Stimulated activated naive CD4-positive, alpha-beta T cell (primary cell): ENCODE results near the gene AUTS2.

Source experiments
- DNase-seq, 6 experiments: peaks; one replicate each; lab custom pipeline; 2025; lab: John Stamatoyannopoulos, UW

The AUTS2 gene

DNA sequence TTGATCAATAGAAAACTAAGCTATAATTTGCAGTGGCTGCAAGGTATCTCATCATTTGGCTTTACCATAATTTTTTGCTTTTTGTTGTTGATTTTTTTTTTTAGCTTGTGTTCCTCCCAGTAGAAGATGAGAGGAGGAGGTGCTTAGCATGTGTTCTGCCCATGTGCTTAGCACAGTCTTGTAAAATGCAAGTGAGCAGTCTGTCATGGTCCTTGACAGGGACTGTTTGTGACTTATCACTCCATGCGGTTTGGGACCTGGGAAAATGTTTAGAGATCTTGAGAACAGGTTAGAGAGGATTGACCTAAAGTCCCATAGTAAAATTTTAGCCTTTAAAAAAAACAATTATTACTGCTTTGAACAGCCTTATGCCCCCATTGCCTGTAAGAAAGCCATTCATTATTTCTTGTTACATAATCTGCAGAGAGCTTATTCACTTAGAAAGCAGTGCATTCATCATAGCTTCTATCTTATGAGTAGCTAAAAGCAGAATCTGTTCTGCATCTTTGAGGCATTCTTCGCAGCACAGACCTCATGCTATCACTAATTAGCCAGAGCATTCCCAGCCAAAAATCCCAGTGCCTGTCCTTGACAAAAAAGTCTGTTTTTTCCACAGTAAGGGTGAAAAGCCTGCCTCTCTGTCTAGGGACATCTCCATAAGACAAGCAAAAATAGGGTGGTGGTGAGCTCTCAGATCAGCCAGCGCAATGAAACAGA lies 784.9 kb downstream of the AUTS2 start:
- no peak for DNase-seq

DNA sequence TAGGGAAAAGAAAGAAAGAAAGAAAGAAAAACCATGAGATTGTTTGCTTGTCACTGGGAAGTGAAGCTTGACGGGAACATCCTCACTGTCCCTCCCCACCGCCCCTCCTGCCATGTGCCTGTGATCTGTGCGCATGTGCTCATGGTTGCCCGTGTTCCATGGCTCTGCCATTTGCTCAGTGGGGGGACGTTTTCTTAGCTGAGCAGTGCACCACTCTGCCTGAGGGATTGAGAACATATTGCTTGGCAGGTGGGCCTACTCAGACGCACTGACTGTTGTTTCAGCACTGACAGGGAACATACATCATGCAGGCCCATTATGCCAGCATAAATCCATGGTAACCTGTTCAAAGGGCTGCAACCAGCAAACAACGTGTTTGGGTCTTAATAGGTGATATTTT lies 785.7 kb downstream of the AUTS2 start:
- DNase-seq, result no peak

DNA sequence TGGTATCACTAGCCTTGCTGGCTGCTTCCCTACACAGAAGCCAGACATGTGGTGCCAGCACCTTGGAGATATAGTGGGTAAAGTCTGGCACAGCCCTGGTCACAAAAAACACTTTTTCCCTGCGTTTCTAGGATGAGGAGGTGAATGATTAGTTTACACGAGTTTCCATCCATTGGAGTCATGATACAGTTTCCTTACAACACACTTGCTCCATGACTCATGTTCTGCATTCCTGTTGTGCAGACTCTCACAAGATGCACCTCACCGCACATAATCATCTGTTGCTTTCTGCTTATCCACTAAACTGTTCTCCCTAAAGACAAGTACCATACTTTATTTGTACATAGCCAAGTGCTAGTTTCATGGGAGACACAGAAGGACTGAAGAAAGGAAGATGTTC lies 786.6 kb downstream of the AUTS2 start:
- DNase-seq, result no peak

DNA sequence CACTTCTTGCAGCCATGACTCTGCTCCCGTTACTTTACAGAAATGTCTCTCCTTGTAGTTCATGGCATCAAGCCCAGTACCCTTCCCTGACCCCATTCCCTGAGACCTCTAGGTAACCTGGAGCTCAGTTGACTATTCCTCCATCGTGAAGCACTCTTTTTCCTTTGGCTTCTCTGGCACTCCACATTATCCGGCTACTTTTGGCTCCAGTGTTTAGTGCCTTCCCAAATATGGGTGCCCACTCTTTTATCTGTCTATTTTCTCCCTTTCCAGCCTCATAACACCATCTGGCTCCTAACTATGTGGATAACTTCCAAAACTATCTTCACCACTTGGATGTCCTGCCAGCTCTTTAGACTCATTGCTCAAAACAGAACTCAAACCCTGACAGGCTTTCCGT lies 788.9 kb downstream of the AUTS2 start:
- no peak for DNase-seq

DNA sequence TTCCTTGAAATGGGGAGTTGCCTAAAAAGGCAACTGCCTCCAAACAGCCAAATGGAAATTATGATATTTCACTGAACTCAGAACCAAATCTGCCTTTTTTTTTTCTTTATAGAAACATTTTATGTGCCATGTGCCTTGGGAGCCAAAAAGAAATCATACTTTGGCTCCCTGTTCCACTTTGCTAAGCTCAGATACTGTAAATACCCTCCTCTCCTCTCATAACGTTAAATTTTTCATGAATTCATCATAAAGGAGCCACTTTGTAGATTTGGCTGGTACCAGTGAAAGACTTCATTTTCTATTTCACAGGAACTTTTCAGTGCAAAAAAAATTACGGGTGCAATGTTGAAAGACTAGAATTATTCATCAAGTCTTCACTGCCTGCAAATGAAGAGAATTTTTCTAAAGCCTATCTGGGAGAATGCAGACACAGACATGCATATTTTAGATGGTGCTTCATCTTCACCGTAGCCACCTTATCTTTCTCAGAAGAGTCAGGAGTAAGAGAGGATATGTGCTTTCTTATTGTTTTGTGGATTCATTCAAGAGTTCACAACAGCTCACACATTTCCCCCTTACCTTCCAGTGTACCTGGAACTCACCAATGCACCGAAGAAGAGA lies 791.4 kb downstream of the AUTS2 start:
- DNase-seq, result no peak

DNA sequence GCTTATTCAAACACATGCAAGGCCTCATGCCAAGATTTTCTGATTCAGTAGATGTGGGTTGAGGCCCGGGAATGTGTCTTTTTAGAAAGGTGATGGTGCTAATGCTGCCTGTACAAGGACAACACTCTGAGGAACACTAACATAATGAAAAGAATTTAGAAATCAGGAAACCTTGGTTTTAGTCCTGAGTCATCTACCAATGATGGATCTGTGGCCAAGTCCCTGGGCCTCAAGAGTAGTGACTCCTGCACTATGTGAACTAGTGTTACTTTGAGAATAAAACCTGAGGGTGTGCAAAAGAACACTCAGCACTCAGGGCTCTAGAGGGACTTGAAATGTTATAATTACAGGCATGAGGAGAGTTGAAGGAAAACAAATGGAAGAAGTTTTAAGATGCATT lies 792.0 kb downstream of the AUTS2 start:
- DNase-seq, result no peak

DNA sequence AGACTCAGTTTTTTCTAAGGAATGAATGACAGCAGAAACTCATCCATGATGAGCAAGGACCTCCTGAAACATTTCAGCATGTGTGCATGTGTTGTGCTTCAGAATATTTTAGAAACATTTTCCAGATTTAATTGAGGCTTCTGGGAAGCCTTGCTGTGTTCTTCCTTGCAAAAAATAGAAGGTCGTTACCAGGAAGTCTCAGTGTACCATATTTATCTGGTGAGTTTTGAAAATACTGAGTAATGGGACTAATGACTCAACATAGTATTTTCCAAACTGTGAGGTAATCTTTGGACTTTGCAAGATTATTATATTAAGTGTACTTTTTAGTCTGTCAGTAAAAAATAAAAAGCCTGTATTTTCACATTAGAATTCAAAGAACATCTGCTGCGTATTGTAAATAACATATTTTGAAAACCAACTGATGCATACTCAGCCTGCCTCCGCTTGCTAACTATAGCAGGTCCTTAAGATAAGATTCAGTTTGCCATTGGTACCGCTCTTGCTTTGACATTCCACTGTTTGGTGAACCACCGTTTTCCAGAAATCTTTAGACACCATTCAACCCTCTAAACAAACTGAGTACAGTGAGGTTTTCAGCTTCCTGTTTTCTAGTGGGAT lies 794.1 kb downstream of the AUTS2 start:
- no peak for DNase-seq

DNA sequence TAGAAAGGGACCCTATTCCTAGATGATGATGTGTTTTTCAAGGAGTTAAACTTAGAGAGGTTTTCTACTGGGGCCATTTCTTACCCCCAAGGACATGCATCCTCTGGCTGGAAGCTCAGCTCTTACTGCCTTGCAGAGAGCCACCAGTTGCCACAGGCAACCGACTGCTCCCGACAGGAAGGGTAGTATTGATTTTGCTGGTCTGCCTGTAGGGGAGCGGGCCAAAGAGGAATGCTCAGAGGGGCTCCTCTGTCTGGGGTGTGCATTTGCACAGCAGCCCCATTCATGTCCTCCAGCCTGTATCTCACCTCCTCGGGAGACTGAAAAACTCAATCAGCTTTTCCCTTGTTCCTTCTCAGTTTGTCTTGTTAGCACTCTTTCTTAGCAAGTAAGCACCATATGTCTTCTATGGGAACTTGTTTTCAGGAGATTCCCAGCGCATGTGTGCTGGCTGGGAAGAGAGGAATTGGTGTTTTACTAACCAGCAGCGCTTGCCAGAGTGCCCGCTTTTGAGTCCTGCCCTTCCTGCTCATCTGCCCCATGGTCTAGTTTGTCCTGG lies 794.7 kb downstream of the AUTS2 start:
- DNase-seq, result no peak

DNA sequence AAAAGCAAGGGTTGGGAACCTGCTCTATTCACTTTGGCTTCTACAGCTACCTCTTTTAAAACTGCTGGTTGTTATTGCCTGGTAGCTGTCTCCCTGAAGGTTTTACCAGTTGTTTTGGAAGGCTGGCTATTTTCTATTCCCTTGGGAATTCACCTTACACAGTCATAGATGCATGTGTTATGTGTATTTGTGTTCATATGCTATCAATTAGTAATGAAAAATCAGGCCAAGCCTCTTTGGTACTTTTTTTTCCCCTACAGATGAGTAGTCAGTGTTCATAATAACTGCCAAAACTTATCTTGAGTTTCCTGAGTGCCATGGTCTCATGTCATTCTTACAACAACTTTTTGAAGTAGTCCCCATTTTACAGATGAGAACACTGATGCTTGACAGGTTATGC lies 795.7 kb downstream of the AUTS2 start:
- DNase-seq, result no peak

DNA sequence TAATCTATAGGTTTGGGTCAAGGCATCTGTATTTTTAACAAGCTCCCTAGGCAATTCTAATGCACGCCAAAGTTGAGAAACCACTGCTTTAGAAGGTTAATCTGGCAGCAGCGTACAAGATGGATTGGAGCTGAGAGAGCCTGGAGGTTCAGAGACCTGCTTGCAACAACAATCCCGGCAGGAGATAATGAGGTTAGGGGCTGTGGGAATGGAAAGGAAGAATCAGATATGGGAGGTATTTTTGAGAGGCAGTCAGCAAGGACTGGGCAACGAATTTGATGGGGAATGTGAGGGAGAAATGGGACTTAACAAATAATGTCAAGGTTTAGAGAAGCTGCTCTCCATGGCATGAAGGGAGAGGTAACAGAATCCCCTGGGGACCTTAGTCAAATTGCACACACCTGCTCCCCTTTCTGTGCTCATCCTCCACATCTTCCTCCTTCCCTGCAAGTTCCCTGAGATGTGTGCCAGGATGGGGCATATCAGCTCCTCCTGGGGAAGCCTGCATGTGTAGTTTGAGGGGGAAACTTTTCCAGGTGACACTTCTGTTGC lies 802.6 kb downstream of the AUTS2 start:
- no peak for DNase-seq

DNA sequence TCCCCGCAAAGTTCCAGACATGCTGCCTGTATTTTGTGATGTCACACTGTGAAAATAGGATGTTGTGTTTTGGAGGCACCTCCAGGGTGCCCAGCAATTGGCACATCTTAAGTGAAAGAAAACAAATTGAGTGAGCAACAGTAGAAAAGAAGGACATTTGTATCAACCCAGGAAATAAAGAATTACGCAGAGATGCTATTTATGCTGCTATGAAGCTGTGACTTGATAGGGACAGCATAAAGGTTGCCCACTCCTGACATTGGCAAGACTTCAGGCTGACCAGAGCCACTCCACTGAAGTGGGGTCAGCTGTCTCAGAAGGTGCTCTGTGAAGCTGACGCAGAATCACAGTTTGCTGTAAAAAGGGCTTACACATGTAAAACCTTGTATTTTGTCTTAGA lies 803.8 kb downstream of the AUTS2 start:
- DNase-seq, result no peak

DNA sequence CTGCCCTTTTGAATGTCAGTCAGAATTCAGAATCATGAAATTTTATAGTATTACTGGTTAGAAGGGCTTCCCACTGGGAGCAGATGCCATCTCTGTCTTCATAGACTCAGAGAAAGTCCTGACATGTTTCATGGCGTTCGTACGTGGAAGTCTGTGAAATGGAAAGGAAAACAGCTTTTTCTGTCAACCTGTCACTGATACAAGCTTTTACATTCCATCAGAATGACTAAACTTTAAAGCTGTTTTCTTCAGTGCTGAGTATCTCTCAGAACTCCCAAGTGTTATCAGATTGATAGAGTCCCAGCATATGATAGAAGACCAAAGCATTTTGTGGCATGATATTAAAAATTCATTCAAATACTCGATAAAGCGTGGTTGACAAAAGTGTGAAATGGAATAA lies 807.0 kb downstream of the AUTS2 start:
- DNase-seq, result no peak

DNA sequence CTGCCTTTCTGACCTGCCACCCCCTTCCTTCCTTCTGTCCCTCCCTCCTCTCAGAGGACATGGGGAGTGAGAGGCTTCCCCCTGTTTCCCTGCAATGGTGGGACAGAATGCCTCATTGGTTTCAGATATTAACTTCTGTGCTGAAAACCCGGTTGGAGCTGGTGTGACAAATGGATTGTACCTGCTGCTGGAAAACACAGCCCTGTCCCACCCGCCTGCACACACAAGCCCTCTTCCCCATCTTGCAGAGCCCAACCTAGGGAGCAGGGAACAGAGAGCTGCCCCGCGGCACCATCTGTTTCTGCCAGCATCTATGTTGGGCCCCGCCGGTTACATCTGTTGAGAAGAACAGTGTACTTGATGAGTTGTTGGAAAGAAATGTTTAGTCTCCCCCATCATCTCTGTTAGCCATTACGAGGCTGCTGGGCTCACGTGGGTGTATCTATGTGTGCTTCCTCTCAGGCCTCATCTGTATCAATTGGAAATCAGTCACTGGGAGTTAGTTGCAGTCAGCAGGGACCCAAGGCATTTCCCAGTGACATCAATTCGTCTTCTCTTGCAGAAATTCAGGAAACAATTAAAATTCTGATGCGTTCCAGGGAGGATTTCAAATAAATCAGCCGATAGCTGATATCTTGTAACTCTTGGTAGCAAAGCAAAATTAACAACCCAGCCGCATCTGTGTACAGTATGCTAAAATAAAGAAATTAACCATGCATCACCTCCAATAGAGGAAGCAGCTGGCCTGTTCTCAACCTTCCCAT lies 808.1 kb downstream of the AUTS2 start:
- DNase-seq, result no peak

DNA sequence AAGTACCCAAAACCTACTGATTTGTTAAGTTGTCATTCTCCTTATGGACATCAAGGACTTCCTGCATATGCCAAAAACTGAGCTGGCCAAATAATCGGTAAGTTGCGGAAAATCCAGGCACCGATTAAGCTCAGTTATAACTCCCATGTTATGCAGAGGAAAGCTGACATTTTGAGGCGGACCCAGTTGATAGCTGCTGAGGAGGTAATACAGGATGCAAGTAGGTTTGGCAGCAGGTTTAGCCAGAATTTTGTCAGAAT lies 808.6 kb downstream of the AUTS2 start:
- DNase-seq, result no peak

DNA sequence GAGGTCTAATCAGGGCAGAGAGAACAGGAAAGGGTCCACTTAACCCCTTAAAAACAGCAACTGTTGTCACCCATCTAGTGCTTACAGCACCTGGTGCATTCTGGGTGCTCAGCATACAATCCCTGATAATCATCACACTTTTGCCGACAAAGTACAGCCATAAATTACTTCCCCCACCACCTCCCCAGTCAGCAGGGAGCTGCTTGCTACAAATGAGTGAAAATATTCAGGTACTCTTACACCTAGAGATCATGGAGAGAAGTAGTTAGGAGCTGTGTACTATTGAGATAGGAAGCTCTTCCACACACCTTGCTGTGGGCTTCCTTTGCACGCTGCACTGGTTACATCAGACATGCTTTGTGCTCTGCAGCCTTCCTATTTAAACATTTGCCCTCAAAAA lies 810.2 kb downstream of the AUTS2 start:
- DNase-seq, result no peak

DNA sequence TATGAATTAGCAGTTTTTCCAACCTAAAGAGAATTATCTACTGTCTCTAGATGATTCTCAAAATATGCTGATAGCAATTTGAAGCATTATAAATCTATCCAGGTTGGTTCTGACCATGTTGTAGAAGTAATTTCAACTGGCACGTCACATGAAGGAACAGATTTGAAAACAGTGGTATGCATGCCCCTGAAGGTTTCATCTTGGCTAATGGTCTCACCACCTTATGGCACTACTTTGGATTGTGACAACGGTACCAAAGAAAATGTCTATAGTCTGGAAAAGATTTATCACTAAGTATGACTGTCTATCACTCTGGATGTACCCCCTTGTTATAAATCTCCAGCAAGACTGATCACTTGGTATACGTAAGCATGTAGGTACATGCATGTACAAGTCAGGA lies 810.6 kb downstream of the AUTS2 start:
- DNase-seq, result no peak

DNA sequence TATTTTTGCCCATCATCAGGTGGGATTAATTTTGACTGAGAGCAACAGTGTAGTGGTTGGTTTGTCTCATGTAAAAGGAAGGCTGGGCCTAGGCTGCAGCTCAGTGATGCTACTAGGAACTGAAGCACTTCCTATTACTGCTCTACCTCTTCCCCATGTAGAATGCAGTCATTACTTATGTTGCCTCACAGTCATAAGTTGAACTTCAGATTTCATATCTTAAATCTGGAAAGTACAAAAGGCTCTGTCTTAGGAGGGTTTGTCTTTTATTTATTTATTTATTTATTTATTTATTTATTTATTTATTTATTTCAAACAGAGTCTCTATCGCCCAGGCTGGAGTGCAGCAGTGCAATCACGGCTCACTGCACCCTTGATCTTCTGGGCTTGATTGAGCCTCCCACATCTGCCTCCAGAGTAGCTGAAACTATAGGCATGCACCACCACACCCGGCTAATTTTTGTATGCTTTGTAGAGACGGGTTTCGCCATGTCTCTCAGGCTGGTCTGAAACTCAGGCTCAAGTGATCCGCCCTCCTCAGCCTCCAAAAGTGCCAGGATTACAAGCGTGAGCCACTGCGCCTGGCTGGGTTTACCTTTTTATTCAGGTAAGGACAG lies 812.0 kb downstream of the AUTS2 start:
- no peak for DNase-seq

DNA sequence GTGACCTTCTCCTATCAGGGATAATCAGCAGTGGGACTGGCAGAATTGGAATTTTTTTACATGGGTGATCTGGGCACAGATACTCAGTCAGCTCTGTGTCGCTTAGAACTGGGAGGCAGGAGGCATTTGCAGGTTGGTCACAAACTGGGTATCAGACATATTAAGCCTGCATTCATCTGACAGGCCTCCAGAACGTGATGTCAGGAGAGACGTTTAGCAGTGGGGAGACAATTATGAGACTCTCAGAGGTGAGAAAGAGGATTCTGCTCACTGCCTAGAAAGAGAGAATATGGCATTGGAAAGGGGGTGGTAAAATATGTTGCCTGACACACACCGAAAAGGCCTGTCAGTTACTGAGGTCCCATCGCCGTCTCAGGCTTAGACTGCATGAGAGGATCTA lies 816.1 kb downstream of the AUTS2 start:
- no peak for DNase-seq

DNA sequence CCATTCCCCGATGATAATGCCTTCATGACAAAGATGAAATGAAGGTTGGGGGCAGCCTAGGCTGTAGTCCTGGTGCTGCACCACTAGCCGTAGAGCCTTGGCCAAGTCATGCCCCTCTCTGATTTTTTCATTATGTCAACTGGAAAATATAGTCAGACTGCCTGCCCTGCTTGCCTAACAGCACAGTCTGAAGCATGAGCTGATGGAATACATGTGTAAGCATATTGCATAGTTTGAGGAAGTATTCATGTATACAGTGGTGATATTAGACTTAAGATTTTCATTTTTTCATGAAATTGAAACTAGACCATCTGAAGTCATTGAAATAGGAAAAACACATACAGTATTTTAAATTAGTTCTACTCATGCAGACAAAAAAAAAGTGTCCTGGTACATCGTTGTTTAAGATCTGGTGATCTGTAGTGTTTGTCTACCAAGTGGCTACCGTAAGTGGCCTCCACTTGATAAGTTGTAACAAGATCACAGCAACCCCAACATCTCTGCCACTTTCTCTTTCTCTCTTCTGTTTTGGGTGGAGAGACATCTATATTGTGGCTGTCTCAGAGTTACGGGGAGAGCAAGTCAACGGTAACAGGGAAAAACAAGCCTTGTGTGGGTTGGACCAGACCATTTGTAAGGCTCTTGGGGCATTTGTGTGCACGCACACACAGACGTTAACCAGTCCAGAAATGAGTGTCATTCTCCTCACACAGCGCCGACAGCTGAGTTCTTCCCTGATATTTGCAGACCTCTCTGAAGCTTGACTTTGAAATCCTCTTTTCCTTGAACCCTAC lies 817.1 kb downstream of the AUTS2 start:
- DNase-seq, result no peak

DNA sequence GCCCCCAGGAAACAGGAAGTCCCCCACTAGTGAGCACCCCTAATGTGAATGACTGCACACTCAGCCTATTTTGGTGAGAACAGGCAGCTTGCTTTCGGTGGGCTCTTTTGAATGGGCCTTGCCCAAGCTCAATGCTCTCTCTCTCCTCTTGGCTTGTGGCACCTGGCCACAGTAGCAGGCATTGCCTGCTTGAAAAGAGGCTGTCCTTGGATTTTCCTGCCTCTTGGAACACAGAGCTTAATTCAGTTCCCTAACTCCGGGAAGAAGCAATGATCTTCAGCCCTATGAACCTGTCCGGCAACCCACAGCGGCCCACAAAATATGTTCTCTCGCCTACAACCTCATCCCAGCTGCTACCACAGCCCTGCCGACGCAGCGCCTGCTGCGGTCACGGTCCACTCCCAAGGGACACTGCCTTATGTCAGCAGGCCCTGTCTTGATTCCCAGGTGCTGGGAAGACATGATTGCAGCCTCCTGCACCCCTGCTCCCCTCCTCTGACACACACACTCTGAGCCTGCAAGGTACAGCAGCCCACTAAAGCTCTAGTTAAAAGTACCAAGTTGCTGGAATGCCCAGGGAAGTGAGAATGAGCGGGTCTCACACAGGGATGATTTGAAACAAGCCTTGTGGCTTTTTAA lies 818.2 kb downstream of the AUTS2 start:
- no peak for DNase-seq
